DND-41 (cell line): ENCODE results near the gene SP140L.

Source experiments
- EZH2 ChIP-seq: IDR thresholded peaks from 3 replicates; pipeline ENCODE4 v1.6.1; 2012; ENCODE audit warnings: borderline replicate concordance, low read depth, mild to moderate bottlenecking, moderate library complexity, low read length, inconsistent platforms; ENCODE audit not compliant: severe bottlenecking
- TF ChIP-seq, protein P1 (sequence below): IDR thresholded peaks from 2 replicates; pipeline ENCODE4 v1.5.1; 2012; ENCODE audit warnings: borderline replicate concordance, low read length, moderate library complexity, mild to moderate bottlenecking; ENCODE audit not compliant: poor library complexity, severe bottlenecking; ENCODE audit errors: extremely low read depth

DNA sequence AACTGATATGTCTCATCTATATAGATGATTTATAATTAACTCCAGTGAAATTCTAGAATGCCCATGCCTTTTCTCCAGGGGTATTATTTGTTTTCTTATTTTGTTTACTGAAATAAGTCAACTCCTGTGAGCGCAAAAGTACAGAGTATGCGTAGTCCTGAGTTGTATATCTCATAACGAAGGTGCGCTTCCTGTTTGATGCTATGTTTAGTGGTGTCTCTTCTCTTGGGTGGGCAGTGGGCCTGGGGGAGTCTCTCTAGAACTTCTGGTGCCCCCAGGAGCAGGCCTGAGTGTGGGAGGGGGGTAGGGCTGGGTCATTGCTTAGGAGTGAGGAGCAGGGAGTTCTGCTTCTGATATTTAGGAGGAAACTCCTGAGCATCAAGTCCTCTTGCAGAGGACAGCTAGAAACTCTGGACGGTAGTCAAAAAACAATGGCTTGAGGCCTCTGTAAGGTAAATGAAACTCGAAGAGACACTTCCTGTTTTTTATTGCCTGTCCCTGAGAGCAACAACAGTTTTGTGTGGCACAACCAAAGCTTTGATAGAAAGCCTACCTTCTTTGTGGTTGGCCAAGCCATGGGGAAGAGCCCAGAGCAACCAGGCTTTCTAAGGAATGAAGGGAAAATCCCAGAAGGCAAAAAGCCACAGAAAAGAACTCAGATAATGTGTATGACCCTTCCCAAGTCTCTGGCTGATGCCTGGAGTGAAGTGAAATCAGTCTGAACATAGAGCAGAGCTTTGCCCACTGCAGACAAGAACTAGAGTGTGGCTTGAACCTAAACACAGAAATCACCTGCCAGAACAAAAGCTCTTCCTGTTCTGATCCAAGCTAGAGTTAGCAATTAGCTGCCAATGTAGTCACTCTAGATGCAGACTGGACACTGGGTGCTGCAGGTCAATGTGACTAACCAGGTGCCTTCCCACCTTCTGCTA is 8.5 kb upstream of the SP140L start:
- TF ChIP-seq EZH2: no peak
- TF ChIP-seq, protein P1, sequence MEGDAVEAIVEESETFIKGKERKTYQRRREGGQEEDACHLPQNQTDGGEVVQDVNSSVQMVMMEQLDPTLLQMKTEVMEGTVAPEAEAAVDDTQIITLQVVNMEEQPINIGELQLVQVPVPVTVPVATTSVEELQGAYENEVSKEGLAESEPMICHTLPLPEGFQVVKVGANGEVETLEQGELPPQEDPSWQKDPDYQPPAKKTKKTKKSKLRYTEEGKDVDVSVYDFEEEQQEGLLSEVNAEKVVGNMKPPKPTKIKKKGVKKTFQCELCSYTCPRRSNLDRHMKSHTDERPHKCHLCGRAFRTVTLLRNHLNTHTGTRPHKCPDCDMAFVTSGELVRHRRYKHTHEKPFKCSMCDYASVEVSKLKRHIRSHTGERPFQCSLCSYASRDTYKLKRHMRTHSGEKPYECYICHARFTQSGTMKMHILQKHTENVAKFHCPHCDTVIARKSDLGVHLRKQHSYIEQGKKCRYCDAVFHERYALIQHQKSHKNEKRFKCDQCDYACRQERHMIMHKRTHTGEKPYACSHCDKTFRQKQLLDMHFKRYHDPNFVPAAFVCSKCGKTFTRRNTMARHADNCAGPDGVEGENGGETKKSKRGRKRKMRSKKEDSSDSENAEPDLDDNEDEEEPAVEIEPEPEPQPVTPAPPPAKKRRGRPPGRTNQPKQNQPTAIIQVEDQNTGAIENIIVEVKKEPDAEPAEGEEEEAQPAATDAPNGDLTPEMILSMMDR: no peak
